Suprapubic skin (tissue), 4 donors: ENCODE results near the gene AHNAK2.
"Not testable (repeated sequence)": the region's sequence is repeated elsewhere in the genome, so short reads cannot be mapped to it uniquely, and the experiment has no call there.

Experiments used
- EP300 ChIP-seq: sonication (generic); formaldehyde crosslinking; IDR thresholded peaks from one replicate; pipeline ENCODE4 v1.6.1; 2017; ENCODE audit warnings: antibody characterized with exemption
- POLR2A ChIP-seq, 2 donors: fragments of 450-650 bp; IDR thresholded peaks; one replicate each; pipeline ENCODE4 v1.6.1; 2017; ENCODE audit warnings: antibody characterized with exemption in 2 of 2, mild to moderate bottlenecking in 2 of 2, moderate library complexity in 2 of 2
- POLR2AphosphoS5 ChIP-seq, 3 donors: sonication (generic); formaldehyde crosslinking; IDR thresholded peaks; one replicate each; pipeline ENCODE4 v1.6.1; 2017; ENCODE audit warnings: antibody characterized with exemption in 3 of 3
- TF ChIP-seq, protein P1 (sequence below), 2 donors: fragments of 200-600 bp in 1 of 2; fragments of 450-650 bp in 1 of 2; sonication (generic) in 1 of 2; IDR thresholded peaks; one replicate each; pipeline ENCODE4 v1.5.1; 2016 to 2019; ENCODE audit warnings: antibody characterized with exemption in 2 of 2, mild to moderate bottlenecking in 1 of 2, moderate library complexity in 1 of 2

DNA sequence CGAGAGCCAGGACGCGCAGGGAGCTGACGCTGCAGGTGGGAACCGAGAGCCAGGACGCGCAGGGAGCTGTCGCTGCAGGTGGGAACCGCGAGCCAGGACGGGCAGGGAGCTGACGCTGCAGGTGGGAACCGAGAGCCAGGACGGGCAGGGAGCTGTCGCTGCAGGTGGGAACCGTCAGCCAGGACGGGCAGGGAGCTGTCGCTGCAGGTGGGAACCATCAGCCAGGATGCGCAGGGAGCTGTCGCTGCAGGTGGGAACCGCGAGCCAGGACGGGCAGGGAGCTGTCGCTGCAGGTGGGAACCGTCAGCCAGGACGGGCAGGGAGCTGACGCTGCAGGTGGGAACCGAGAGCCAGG lies 72.6 kb downstream of the AHNAK2 start:
- TF ChIP-seq, protein P1, sequence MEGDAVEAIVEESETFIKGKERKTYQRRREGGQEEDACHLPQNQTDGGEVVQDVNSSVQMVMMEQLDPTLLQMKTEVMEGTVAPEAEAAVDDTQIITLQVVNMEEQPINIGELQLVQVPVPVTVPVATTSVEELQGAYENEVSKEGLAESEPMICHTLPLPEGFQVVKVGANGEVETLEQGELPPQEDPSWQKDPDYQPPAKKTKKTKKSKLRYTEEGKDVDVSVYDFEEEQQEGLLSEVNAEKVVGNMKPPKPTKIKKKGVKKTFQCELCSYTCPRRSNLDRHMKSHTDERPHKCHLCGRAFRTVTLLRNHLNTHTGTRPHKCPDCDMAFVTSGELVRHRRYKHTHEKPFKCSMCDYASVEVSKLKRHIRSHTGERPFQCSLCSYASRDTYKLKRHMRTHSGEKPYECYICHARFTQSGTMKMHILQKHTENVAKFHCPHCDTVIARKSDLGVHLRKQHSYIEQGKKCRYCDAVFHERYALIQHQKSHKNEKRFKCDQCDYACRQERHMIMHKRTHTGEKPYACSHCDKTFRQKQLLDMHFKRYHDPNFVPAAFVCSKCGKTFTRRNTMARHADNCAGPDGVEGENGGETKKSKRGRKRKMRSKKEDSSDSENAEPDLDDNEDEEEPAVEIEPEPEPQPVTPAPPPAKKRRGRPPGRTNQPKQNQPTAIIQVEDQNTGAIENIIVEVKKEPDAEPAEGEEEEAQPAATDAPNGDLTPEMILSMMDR (IDR thresholded peaks at IDR 0.05): not testable (repeated sequence)
- not testable (repeated sequence) for TF ChIP-seq POLR2AphosphoS5 (IDR thresholded peaks at IDR 0.05); POLR2A (IDR thresholded peaks at IDR 0.05); EP300
